Astrocyte of the cerebellum (primary cell): ENCODE measurements around the gene FILIP1L.

Experiments
- DNase-seq: peaks from one replicate; pipeline ENCODE4 v3.0.0-alpha.2; 2011; ENCODE audit warnings: low read depth
- H3K4me3 ChIP-seq: 2 replicates; pipeline ENCODE4 v1.5.1; 2011; ENCODE audit warnings: mild to moderate bottlenecking, low read depth, low read length, moderate library complexity
- in situ Hi-C: cut with HindIII; loops from 2 replicates; pipeline ENCODE4 v1.10.0; 2017; ENCODE audit warnings: low sequenced_read_pairs
- TF ChIP-seq, protein P1 (sequence below): IDR thresholded peaks from 2 replicates; pipeline ENCODE4 v1.5.1; 2012; ENCODE audit warnings: low read length, low read depth, moderate library complexity, mild to moderate bottlenecking; ENCODE audit errors: missing control alignments

Gene FILIP1L

DNA sequence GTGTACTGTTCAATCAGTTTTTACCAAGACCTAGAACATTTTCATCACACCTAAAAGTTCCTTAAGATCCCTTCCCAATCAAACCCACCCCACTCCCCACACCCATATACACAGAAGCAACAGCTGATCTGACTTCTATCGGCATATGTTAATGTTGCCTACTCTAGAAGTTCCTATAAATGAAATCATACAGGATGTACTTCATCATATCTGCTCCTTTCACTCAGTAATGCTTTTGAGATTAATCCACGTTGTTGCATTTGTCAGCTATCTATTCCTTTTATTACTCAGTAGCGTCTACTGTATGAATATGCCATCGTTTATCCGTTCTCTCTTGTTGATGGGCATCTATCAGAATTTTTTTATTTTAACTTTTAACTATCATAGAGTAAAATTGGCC lies 14.3 kb upstream of the FILIP1L start:
- in situ Hi-C loops: no loop called here
- no peak for DNase-seq
- TF ChIP-seq, protein P1, sequence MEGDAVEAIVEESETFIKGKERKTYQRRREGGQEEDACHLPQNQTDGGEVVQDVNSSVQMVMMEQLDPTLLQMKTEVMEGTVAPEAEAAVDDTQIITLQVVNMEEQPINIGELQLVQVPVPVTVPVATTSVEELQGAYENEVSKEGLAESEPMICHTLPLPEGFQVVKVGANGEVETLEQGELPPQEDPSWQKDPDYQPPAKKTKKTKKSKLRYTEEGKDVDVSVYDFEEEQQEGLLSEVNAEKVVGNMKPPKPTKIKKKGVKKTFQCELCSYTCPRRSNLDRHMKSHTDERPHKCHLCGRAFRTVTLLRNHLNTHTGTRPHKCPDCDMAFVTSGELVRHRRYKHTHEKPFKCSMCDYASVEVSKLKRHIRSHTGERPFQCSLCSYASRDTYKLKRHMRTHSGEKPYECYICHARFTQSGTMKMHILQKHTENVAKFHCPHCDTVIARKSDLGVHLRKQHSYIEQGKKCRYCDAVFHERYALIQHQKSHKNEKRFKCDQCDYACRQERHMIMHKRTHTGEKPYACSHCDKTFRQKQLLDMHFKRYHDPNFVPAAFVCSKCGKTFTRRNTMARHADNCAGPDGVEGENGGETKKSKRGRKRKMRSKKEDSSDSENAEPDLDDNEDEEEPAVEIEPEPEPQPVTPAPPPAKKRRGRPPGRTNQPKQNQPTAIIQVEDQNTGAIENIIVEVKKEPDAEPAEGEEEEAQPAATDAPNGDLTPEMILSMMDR: no peak
- H3K4me3 ChIP-seq: no peak overlapping the region

DNA sequence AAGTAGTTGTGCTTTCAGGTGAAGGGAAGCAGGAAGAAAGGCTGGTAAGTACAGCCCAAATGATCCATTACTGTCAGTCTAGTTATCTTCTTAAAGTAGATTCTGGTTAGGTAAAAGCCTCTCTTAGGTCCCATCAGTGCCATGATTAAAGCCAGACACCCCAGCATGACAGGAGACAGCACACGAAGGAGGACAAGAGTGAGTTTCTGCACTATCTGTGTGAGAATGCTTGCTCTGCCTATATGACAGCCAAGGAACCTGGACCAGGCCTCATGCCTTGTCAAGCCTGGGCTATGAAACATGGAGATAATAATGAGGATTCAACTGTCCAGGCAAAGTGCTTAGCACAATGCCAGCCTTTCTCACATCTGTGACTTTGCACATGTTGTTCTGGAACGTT lies 13.5 kb upstream of the FILIP1L start:
- no peak overlapping the region for H3K4me3 ChIP-seq
- no peak for DNase-seq
- in situ Hi-C loops: no loop called here
- TF ChIP-seq, protein P1: no peak

DNA sequence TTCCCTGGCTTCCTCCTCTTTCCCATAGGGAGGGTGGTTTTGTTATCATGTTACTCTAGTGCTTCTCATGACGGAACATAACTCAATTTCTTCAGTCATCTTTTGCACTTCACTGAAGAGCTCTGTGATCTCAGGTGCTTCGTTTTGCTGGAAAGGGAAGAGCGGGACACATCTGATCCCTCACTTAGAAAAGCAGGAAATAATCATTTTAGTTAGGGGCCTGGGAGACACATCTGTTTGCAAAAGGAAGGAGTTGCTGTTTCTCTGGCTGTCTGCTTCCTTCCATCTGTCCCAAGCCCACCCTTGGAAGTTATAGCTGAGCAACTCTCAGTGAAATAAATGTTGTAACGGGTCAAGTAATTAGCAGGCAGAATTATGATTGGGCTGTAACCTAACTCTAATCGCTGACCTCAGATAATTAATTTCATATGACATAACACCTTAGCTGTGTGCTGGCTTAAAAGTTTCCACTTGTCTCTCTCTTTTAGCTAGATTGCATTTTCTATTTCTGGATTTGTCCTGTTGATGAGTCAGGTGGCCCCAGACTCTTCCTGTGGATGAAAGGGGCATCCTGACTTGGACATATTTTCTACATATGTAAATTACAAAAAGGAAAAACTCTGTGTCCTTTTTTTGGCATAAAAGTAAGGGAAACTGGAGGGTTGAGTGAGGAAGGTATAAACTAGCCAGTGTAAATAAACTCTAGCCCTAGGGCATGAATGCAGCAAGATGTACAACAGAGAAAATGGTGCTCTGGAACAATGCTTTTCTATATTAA lies 11.0 kb upstream of the FILIP1L start:
- in situ Hi-C loops: no loop called here
- TF ChIP-seq, protein P1: no peak
- no peak for DNase-seq
- no peak overlapping the region for H3K4me3 ChIP-seq

DNA sequence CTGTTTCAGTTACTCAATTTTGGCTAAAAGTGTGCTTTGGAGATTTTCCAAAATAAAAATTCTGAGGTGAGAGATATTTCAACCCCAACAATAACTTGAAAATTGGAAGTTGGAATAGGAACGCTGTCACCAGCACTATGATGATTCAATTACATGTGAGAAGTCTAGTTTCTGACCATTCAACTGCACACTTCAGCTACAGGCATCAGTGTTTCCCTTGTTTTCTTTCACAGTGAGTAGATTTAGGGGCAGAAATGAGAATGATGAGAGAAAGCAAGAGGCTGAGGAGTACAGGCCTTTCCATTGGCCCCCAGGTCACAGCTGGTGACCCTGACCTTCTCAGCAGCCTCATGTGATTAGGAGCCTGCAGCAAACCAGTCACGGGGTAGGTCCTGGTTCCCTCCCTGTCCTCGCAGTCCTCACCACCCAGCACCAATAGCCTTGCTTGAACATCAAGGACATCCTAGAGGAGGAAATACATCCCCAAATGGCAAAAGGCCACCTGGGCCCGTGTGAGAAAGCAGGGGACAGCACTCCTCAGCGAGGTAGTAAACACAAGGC lies 10.0 kb upstream of the FILIP1L start:
- no peak overlapping the region for H3K4me3 ChIP-seq

DNA sequence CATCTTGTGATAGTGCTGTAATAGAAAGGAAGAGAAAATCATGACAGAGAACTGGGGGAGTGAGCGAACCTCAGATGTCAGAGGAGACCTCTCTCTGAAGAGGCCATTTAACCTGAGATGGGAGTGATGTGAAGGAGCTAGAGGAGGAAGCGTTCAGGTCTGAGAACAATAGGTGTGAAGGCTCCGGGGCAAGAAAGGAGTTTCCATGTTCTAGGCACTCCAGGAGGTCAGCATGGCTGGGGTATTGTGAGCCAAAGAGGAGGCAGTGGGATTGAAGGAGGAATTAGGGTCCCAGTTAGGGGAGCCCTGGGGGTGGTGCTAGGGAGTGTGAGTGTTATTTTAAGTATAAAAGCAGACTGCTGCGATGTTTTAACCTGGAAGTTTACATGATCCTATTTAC lies 8.8 kb upstream of the FILIP1L start:
- in situ Hi-C loops: no loop called here
- TF ChIP-seq, protein P1: no peak
- H3K4me3 ChIP-seq: no peak overlapping the region
- DNase-seq: no peak

More for the DNA sequence above, 10.0 kb upstream of the FILIP1L start:
- no peak for DNase-seq
- in situ Hi-C loops: no loop called here
- TF ChIP-seq, protein P1: no peak

DNA sequence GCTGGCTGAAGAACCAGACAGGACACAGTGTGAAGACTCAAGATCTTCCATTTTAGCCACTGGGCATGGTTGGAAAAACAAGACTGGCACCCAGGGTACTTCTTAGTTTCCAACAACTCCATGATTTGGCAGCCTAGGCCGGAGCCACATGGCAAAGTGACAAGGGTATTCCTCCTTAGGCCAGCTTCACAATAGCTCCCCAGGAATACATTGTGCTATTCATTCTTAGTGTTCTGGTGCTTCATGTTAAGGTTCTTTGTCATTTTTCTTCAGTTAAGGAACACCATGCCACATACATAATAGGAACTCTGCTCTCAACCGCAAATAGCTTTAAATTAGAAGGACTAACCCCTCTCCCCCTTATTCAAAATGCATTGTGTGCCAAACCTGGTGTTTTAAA lies 8.0 kb upstream of the FILIP1L start:
- in situ Hi-C loops: no loop called here
- TF ChIP-seq, protein P1: no peak
- H3K4me3 ChIP-seq: no peak overlapping the region
- no peak for DNase-seq
